Activated CD4-positive, alpha-beta T cell treated with anti-CD3 and anti-CD28 coated beads, Interleukin-2, amount 50 U/mL, for 24 hours (primary cell): ENCODE results near the gene SLC7A6OS.
"Not testable (repeated sequence)": the region's sequence is repeated elsewhere in the genome, so short reads cannot be mapped to it uniquely, and the experiment has no call there.

Experiments used
- DNase-seq, 2 donors: peaks; one replicate each; pipeline ENCODE4 v3.0.0-alpha.2; 2020; ENCODE audit warnings: low read depth in 1 of 2, low spot score in 1 of 2

Gene SLC7A6OS

DNA sequence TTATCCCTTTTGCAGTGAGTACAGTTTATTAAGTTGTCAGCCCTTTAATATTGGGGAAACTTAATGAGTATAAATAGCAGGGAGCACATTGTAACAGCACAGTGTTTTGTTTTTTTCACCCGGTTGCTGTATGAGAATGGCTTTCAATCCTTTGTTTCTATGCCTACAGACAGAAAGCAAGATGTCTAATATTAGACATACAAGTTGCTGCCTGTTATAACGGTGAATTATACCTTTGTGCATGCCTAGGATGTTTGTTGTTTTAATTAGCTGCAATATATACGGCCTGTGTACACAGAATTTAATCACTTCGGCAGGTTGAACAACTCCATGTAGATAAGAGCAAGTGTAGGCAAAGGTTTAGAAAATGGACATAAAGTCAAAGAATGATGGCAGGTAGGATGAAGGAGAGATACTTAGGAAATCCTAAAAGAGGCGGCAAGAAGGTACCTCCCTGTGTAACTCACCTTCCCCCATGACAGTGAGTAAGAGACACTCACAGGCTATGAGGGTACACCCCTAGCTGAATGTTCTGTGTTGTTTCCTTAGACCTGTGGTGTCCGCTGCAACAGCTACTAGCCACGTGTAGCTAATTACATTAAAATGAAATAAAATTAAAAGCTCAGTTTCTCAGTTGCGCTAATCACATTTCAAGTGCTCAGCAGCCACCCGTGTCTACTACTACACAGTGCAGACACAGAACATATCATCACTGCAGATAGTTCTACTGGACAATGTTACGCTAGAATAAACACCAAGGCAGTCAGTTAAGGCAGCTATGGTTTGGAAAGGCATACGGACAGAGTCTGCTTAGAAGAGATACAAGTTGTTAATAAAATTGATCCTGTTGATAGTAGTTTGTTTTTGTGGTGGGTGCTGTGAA is 10.9 kb downstream of the SLC7A6OS start:
- DNase-seq, result no peak

- no peak for DNase-seq
Observed at GRCh38 chr16:68298907-68299561, 11.7 kb downstream of the SLC7A6OS start.

- no peak for DNase-seq
Observed at GRCh38 chr16:68298312-68298711, 12.4 kb downstream of the SLC7A6OS start.

- DNase-seq, result no peak
Observed at GRCh38 chr16:68297908-68298307, 12.8 kb downstream of the SLC7A6OS start.

- no peak for DNase-seq
Observed at GRCh38 chr16:68296693-68297092, 14.1 kb downstream of the SLC7A6OS start.

GRCh38 chr16:68296291-68296690 is 14.5 kb downstream of the SLC7A6OS start:
- no peak for DNase-seq

DNA sequence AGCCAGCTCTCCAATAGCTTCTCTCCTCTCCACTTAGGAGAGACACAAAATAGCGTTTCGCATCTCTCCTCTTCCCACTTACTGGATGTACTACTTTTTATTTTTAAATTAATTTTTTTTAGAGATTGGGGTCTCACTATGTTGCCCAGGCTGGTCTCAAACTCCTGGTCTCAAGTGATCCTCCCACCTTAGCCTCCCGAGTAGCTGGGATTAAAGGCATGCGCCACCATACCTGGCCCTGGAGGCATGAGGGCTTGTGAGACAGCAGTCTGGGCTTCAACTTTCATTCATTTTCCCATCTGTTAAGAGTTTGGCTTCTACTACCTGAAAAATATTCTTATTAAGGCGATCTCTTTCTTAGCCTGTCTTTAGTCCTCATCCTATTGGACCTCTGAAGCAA is 18.3 kb downstream of the SLC7A6OS start:
- DNase-seq, result no peak

GRCh38 chr16:68291227-68291626 is 19.5 kb downstream of the SLC7A6OS start:
- no peak for DNase-seq

- no peak for DNase-seq
Observed at GRCh38 chr16:68290450-68290849, 20.3 kb downstream of the SLC7A6OS start.

DNA sequence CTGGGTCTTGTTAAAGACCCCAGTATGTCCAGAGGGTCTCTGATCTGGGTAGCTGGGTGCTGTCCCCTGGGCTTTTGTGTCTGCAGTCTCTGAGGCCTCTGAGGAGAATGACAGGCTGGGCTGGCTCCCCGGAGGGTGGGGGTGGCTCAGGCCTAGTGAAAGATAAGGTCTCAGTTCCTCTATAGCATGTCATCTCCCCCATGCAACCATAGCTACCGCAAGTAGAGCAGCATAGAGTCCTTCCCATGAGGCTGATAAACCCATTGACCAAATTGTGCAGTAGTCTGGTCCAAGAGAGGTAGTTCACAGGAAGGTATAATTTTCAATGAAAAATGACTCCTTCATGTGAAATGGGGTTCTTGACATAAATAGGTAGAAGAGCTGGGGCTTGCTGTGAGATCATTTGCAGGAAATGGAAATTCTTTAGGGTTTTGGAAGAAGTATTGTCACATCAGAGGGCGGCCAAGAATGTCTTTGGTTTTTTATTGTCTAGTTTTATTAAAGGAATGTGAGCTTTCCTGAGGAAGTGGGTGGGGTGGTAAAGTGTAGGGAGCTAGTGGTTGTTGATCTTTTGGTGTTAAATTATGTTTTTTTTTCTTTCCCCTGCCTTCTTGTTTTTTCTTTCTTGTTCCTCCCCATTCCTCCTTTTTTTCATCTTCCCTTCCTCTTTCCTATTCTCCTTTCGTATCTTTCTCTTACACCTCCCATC is 21.0 kb downstream of the SLC7A6OS start:
- DNase-seq, result peak in 1 of 2 donors; percentile 36

DNA sequence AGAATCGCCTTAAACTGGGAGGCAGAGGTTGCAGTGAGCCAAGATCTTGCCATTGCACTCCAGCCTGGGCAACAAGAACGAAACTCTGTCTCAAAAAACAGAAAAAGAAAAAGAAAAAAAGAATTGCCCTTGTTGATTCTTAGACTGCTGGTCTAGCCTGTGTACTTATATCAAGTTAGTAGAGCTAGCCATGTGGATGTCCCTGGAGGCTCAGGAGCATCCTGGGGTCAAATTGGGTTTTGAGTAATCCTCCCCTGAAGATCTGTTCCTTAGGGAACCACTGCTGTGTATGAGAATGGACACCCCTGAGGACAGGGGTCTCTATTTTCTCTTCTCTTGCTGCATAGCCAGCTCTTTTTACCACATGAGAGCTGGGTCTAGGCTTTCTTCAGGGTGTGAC is 21.5 kb downstream of the SLC7A6OS start:
- no peak for DNase-seq

DNA sequence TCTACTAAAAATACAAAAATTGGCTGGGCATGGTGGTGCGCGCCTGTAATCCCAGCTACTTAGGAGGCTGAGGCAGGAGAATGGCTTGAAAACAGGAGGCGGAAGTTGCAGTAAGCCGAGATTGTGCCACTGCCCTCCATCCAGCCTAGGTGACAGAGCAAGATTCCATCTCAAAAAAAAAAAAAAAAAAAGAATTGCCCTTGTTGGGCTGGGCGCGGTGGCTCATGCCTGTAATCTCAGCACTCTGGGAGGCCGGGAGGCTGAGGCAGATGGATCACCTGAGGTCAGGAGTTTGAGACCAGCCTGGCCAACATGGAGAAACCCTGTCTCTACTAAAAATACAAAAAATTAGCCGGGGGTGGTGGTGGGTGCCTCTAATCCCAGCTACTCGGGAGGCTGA is 21.9 kb downstream of the SLC7A6OS start:
- DNase-seq, result not testable (repeated sequence)

DNA sequence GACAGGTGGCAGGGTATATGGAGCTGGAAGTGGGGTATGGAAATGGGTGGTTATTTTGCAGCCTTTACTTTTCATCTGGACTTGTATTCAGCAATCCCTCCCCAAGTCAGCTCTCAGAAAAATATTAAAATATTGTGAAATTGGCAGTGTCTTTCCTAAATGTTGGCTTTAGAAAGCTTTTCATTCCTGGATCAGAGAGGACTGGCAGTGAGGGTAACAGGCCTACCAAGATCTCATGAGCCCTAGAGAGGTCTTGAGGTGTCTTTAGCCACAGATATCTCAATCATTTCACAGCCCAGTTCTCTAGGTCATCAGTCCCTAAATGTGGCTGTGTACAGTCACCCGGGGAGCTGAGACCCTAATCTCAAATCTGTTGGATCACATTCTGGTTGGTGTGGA is 22.5 kb downstream of the SLC7A6OS start:
- no peak for DNase-seq

GRCh38 chr16:68287276-68288251 is 23.2 kb downstream of the SLC7A6OS start:
- DNase-seq, result no peak

DNA sequence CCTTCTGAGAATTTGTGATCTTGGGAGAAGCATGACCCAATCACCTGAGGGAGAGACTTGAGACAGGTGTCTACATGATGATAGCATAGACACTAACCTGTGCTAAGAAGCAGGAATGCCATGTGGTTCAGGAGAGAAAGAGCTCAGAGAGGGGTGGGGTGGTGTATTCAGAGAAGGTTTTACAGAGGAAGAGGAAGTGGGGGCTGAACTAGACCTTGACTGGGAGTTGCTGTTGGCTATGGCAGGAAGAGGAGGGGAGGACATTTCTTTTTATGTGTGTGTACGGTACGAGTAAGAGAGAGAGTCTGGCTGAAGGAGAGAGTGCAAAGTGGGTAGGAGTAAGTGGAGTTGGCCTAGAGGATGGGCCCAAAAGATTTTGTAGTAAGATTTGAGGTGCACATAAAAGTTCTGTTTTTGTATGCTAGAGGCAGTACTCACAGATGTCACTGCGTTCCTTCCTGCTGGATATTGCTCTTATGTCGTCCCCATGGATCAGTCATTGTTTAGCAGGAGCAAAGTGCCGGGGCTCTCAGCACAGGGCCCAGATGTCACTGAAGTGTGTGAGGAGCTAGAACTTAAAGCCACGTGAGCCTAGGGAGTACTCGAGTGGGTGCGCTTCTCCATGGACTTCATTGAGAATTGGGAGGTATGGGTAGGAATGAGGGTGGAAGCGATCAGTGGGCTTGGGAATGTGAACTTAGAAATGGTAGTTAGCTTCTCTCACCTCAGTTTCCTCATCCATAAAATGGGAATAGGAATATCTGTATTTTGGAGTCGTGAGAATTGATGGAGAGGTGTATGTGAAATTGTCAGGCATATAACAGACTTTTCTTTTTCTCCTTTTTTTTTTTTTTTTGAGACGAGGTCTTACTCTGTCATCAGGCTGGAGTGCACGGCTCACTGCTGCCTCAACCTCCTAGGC is 24.3 kb downstream of the SLC7A6OS start:
- no peak for DNase-seq

DNA sequence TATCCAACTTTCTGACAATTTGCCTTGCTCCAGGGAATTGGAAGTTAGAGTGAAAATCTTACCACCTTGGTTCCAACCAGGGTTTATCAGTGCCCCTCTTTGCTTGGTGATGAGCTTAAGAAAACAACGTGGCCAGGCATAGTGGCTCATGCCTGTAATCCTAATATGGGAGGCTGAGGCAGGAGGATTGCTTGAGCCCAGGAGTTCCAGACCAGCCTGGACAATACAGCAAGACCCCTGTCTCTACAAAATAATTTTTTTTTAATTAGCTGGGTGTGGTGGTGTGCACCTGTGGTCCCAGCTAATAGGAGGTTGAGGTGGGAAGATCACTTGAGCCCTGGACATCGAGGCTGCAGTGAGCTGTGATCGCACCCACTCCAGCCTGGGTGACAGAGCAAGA is 25.1 kb downstream of the SLC7A6OS start:
- DNase-seq, result no peak

DNA sequence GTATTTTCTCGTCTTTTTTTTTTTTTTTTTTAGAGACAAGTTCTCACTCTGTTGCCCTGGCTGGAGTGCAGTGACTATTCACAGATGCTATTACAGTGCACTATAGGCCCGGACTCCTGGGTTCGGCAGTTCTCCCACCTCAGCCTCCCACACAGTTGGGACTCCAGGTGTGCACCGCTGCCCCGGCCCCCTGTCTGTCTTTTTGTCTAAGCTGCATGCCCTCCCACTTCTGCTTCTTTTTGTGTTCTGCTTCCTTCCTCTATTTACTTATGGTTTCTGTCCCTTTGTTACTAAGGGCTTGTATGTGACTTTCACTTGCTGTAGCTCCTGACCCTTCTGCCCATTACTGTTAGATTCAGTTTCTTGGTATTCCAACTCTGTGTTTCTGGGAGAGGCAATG is 25.9 kb downstream of the SLC7A6OS start:
- DNase-seq, result no peak

- no peak for DNase-seq
Observed at GRCh38 chr16:68283801-68284598, 26.7 kb downstream of the SLC7A6OS start.

GRCh38 chr16:68283346-68283745 is 27.4 kb downstream of the SLC7A6OS start:
- DNase-seq, result no peak
